HG02763 (cell line): Measurements from ENCODE around the gene FAM168B.

Source experiments
- ATAC-seq: cut with Tn5 transposase; IDR thresholded peaks from one replicate; pipeline ENCODE4 v1.9.1; 2021; ENCODE audit warnings: mild to moderate bottlenecking, moderate library complexity; ENCODE audit not compliant: unreplicated experiment

The FAM168B gene

DNA sequence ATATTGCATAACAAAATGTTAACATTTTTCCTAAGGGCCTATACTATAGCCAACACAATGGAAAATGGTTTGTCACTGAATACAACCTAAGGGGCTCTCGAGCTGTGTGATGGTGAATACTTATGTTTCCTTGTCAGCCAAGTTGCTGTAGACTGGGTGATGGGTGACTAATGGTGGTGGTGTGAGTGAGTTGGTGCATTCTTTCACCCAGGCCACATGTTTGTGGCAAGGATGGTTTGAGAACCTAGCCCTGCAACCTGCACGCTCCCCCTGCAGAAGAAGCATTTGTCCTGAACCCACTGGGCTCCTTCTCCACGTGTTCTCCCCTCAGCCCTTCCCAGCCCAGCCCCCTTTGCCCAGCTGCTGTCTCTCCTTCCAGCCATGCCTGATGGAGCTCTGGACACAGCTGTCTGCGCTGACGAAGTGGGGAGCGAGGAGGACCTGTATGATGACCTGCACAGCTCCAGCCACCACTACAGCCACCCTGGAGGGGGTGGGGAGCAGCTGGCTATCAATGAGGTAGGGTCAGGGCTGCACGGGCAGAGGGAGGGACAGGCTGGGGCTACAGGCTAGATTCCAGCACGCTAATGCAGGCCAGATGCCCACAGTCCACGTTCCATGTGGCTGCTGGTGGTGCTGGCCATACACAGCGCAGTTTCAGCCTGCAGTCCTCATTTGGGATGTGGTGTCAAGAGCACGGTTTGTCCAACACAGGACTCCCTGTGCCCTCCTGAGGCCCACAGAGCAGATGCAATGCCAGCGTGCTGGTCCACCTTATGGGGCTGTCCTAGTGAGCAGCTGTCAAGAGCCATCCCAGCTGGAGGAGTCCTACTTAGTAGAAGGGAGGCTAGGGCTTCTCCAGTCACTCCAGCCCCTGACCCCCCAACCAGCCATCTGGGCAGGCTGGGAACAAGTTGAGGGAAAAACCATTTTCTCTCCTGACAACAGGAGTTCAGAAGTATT is 65.4 kb downstream of the FAM168B start:
- no peak for ATAC-seq

DNA sequence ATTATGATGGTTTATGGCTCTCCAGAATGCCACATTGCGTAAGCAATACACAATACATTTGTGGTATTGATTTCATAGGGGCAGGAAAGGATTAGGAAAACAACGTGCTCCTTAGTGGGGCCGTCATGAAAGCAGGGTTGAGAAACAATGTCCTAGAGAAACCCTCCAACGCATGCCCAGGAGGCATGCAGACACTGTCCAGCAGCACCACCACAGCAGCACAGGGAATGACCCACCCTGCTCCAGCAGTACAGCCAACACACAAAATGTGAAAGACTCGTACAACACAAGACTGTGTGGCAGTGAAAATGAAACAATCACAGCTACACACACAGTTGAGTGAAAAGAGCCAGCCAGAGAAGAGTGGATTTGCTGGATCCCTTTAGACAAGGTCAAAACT is 66.3 kb downstream of the FAM168B start:
- no peak for ATAC-seq

DNA sequence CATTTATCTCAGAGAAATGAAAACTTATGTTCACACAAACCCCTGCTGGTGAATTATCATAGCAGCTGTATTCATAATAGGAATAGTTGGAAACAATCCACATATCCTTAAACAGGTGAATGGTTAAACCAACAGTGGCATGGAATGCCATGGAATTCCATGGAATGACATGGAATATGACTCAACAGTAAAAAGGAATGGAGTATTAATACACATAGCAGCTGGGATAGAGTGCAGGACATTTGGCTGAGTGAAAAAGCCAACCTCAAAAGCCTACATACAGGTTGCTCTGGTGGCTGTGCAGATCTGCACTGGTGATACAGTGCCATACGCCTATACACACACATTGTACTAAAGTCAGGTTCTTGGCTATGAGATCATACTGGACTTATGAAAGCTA is 69.5 kb downstream of the FAM168B start:
- ATAC-seq = no peak

DNA sequence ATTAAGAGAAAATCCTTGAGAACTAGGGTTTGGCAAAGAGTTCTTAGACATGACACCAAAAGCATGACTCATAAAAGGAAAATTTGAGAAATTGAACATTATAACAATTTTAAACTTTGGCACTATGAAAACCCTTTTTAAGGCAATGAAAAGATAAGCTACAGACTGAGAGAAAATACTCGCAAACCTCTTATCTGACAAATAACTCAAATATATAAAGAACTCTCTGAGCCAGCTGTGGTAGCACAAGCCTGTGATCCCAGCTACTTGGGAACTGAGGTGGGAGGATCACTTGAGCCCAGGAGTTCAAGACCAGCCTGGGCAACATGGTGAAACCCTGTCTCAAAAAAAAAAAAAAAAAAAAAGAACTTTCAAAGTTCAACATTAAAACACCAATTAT is 70.5 kb downstream of the FAM168B start:
- ATAC-seq = no peak

DNA sequence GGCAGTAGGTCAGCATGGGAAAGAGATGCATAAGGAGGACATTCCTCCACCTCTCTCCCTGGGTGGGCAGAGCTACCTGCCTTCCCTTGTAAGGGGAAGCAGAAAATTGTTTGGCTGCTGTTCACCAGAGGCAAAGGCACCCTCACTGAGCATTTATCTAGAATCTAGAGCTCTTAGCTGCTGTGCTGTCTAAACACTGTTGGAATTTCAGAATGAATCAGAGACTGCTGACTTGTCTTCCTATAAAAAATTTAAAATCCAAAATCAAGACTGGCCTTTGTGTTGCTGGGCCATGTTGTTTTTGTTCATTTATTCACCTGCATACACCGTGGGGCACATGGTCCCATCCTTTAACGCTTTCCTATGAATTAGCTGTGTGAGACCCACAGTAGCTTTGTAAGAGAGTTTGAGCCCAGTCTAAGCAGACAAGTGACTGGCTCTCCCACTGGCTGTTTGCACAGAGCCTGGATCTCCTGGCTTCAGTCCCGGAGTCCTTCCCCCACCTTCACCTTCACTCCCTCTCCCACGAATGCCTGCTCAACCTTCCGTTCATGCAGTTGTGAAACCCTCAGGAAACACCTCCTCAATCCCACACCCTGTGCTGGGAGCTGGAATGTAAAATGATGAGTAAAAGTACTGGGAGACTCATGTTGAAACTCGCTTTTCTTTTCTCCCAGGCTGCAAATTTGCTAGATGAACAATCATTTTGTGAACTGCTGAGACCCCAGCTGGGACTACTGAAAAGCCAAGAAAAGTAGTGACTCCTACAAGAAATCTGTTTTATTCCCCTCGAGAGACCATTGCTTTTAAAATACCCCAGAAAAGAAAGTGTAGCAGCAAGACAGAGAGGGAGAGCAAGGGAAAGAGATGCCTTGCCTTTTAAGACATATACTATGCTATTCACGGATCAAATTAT is 76.2 kb downstream of the FAM168B start:
- no peak for ATAC-seq

DNA sequence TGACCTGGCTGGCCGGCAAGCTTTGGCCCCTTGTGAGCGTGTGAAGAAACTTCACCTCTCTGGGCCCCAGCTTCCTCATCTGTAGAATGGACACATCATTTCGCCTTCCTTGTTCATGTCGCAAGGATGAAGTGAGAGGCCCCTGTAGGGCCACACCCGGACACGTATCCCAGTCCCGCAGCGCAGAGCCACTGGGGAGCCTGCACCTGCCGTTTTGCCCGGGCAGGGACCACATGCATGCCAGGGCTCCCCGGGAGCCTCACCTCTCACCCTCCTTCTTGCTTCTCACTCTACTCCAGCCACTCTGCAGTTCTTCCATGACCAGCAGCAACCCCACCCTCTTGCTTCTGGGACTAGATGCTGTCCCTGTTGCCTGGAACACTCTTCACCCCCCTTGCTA is 77.5 kb downstream of the FAM168B start:
- no peak for ATAC-seq

DNA sequence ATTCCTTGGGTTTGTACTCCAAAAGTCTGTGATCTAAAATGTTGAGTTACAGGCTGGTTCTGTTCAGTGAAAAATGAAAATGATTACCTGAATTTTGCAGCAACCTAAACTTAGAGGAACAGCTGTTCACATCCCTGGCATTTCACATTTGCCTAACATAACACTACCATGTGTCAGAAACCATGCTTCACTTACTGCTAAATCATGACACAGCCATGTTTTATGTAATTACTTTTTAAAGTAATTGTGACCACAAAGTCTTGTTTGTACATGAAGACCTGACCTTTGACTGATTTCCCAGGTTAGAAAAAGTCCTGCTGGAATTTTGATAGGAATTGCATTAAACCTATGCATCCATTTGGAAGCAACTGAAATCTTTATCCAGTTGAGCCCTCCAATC is 79.1 kb downstream of the FAM168B start:
- no peak for ATAC-seq

DNA sequence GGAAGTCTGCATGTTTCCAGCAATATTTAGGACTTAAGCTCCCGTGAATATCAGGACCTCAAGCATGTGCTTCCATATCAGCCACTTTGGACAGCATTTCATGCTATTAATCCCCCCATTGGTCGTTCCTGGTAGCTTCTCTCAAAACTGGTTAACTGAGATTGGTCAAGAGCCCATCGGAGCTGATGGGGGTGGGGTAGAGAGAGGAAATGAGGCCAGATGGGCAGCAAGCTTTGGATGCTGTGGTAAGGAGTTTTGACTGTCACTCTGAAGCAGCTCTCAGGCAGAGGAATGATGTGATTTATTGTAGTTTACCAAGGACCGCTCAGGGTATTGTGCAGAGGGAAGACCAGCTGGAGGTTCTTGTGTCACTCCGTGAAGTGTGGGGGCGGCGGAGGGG is 81.8 kb downstream of the FAM168B start:
- no peak for ATAC-seq

DNA sequence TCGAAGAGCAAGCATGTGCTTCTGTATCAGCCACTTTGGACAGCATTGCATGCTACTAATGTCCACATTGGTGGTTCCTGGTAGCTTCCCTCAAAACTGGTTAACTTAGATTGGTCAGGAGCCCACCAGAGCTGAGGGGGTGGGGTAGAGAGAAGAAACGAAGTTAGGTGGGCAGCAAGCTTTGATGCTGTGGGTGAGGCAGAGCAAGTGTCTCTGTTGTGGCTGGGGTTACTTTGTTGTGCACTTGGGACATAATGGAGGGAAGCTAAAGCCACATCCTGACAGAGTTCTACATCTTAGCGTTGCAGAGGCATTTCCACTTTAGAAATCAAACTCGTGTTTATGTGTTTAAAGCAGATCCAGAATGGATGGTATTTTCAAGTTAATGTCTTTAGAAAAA is 82.7 kb downstream of the FAM168B start:
- ATAC-seq = no peak

DNA sequence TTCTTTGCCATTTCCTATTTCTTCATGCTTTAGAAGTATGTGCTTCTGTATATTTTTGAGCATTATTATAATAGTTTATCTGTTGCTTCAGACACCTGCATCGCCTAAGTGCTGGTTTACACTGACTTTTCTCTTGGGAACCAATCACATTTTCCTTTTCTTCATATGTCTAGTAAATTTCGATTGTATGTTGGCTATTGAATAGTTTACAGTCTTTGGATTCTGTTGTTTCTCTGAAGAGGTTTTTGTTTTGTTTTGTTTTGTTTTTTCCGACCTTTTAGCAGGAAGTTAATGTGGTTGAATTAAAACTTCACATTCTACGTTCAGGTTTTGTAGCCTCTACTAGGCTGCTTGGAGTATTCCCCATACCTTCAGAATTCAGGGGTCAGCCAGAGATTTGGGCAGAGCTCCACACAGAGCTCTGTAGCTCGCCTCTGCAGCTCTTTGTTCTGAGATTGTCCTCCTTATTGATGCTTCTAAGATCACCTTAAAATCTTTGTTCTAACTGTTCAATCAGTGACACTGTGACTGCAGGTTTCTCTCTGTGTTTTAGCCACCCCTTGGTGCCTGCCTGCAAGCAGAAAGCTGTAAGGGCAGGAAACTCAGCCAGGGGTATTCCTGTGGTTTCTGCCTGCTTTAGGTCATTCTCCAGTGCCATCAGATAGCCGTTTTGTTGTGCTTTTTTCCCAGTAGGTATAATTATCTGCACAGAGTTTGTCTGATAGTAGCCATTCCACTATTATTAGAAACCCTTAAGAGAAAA is 83.4 kb downstream of the FAM168B start:
- ATAC-seq = no peak

DNA sequence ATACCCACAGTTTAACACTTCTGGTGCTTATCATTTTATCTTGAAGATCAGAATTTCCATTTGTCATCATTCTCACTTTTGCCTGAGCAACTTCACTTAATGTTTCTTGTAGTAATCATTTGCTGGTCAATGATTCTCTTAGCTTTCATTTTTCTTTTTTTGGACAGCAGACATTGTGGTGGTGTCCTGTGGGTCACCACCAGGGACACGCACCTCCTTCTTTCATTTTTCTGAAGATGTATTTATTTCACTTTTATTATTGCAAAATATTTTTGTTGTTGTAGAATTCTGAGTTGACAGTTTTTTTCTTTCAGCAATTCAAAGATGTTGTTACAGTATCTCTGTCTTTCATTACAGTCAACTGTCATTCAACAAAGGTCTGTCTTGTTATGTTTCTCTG is 84.3 kb downstream of the FAM168B start:
- ATAC-seq = no peak

DNA sequence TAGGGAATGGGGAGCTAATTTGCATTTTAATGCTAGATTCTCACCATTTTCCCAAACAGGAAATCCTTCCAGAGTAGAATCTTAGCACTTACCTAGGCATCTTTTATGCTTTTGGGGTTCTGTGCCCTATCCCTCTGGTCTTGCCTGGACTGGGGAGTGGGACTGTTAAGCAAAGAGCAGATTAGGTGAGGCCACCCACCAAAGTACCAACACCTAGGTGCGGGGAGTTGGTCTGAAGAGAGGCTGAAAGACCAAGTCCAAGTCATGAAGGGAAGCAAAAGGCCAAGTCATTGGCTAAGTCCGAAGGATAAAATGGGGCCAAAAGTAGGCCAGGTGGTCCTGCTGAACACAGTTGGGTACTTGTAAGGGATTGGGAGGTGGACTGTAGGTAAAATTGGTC is 86.7 kb downstream of the FAM168B start:
- no peak for ATAC-seq

DNA sequence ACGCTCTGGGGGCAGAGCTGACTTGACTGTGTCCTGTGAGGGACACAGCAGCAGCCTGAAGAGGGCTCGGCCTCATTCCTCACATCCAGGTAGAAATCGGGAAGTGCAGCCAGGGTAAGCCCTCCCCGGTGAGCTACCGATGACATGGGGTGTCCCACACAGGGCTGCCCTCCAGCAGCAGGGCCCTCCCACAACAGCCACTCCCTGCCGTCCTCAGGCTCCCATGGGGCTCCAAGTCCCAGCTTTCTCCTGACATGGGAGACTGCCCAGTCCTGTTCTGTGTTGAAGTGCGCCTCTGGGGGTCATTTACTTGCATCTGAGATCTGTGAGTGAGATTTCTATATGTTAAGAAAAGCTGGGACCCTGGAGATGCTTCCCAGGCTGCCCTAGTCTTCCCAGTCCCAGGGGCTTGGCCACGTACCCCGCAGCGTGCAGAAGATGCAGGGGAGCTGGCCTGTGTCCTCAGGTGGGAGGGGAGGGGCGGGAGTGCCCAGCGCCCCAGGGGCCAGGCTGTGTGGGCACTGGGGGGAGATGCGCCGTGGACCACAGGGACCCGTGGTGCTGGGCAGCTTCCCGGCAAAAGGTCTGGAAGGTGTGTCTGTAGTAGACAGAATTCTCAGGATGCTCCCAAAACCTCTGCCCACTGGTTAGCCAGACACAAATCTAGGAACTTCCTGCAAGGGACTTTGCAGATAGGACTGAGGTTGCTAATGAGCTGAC is 87.9 kb downstream of the FAM168B start:
- ATAC-seq = no peak

DNA sequence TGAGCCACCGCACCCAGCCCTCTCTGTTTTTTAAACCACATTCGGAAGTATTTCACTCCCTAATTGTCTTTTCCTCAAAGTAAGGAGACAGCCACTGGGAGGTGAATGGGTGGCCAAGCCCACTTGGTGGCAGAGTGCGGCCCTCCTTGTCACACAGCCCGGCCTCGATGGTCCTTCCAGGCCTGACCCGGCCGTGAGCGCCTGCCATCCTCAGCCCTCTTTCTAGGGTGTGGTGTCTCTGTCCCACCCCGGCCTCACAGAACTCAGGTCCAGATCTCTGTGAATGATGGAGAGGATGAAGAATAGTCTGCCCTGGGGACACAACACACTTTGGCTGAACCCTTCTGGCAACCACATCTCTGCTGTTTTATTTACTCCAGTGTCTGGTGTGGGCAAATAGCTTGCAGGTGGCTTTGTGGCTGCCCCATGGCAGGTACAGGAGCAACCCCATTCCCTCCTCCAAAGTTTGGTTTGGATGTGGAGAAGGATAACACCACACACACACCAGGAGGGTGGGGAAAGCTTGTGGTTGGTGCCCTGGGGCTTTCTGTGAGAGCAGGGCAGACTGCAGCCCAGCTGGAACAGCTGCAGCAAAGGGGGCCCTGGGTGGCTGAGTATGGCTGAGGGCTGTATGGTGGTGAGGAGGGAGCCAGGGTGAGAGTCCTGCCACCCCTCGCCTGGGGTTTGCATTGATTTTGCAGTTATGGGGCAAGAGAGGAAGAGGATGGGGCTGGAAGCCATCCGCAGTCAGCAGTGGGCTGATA is 88.6 kb downstream of the FAM168B start:
- no peak for ATAC-seq

DNA sequence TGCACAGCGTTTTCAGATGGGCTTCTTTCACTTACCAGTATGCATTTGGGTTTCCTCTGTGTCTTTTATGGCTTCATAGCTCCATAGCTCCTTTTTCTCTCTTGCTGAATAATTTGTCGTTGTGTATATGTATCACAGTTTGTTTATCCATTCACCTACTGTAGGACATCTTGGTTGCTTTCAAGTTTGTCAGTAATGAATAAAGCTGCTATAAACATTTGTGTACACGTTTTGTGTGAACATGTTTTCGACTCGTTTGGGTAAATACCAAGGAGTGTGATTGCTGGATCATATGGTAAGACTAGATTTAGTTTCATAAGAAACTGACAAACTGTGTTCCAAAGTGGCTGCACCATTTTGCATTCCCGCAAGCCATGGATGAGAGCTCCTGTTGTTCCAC is 94.7 kb downstream of the FAM168B start:
- no peak for ATAC-seq
